ENCODE measurements around the gene MAP1LC3A. TPM values are rescaled to one million over a fixed set of nuclear protein-coding genes. Genes with fewer than 3 reads are reported as not detected.
A peak's percentile ranks its signal among the peaks of the same experiment; 100 is the strongest.

Gene MAP1LC3A
- total RNA-seq, 1 donor from 2014 or later, result 45.8 TPM

GRCh38 chr20:34549929-34550305 lies 8.6 kb upstream of the MAP1LC3A start:
- no peak for DNase-seq

DNA sequence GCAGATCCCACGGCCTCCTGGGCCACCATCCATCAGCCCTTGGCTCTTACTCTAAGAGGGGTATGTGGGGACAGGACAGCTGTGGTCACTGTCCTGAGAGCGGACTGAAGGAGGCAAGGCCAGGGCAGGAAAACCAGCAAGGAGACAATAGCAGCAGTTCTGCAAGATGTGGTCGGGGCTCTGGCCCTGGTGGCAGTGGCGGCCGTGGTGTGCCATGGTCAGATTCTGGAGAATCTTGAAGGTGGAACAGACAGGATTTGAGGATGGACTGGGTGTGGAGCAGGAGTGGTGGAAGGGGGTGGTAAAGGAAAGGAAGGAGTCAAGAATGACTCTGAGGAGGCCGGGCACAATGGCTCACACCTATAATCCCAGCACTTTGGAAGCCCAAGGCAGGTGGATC lies 5.9 kb upstream of the MAP1LC3A start:
- DNase-seq, result no peak

DNA sequence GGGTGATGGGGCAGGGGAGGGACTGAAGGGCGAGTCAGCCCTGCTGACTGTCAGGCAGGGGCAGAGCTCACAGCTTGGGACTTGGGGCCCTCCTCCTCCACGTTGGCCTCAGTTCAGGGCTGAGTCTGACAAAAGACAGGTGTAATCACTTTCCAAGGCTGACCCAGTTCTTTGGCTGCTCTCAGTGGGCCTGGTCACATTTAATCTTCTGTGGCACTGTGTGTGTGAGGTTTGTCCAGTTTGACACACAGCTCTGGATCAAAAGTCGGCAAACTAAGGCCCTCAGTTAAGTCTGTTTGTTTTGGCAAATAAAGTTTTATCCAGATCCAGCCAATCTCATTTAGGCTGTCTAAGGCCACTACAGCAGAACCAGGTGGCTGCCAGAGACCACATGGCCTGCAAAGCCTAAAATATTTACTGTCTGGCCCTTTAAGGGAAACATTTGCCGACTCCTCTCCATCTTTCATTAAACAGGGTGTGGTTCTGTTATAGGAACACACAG lies 5.1 kb upstream of the MAP1LC3A start:
- no peak for DNase-seq

DNA sequence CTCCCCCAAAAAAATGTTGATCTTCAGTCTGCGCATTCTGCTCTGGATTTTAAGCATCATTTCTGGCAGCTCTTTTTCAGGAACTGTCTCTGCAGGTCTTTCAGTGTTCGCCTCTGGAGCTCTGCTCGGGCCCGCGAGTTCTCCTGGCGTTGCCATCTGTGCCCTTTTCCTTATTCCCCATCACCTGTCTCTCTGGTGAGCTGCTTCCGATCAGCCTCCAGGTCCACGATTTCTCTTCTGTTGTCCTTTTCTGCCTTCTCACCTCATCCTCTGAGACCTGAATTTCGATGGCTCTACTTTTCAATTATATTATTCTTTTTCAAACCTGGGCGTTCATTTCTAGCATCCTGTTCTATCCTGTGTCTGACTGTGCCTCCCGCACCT lies 590 bp upstream of the MAP1LC3A start:
- DNase-seq, result no peak

DNA sequence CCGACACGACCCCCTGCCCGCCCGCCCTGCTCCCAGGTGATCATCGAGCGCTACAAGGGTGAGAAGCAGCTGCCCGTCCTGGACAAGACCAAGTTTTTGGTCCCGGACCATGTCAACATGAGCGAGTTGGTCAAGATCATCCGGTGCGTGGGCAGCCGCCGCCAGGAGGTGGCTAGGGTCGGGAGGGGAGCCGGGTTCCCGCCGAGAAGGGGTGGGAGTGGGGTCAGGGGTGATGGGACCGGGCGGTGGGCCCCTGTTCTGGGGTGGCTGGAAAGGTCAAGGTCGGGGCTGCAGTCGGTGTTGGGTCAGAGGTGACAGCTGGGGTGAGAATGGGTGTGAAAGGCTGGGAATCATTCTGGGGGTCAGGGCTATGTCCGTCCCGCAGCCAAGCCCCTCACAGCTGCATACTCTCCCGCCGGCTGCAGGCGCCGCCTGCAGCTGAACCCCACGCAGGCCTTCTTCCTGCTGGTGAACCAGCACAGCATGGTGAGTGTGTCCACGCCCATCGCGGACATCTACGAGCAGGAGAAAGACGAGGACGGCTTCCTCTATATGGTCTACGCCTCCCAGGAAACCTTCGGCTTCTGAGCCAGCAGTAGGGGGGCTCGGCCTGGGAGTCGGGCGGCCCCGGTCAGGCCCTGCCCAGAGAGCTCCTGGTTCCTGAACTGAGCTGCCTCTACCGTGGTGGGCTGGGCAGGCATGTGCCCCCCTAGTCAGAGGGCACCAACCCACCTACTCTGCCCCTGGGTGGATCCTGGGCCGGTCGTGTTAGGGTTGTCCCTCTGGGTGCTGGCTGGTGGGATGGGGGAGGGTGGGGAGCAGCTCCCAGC lies 1.0 kb downstream of the MAP1LC3A start:
- DNase-seq, result peak; percentile 31

- no peak for DNase-seq
Measured at GRCh38 chr20:34560141-34560523, 1.6 kb downstream of the MAP1LC3A start.

- DNase-seq, result no peak
Measured at GRCh38 chr20:34560614-34561013, 2.1 kb downstream of the MAP1LC3A start.

DNA sequence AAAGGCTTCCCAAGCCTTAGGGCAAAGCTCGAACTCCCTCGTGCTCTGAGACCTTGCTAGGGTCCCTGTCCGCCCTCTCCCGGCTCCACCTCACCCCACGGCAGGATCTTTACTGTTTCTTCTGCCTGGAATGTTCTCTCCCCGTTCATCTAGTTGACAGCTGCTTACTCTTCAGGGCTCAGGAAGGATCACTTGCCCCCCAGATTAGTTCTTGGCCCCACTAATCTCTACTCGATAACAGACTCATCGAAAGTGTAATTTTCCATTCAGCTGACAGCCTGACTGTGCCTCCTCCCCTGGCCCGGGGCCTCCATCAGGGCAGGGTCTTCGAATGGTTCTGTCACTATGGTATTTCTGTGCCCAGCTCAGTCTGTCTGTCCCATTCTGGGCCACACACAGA lies 3.1 kb downstream of the MAP1LC3A start:
- no peak for DNase-seq

- peak; percentile 73 for DNase-seq
Measured at GRCh38 chr20:34562641-34563040, 4.1 kb downstream of the MAP1LC3A start.

DNA sequence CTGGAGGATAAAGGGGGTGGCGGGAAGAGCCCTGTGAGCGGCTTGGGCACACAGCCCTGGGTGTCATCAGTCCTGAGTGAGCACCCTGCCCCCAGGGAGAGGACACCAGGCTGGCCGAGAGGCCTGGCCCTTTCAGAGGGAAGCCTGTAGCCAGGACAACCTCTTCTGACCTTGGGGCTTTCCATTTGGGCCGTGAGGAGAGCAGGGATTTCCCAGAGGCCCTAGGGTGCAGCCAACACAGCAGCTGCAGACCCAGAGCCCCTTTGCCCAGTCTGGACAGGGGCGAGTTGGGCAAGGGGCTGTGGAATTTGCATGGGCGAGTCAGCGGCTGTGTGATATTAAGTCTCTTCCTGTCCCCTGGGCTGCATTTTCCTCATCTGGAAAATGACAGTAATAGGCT lies 6.3 kb downstream of the MAP1LC3A start:
- no peak for DNase-seq

- no peak for DNase-seq
Measured at GRCh38 chr20:34566978-34567891, 8.7 kb downstream of the MAP1LC3A start.

- DNase-seq, result no peak
Measured at GRCh38 chr20:34567892-34568865, 9.7 kb downstream of the MAP1LC3A start.

GRCh38 chr20:34569598-34569997 lies 11.1 kb downstream of the MAP1LC3A start:
- DNase-seq, result no peak

DNA sequence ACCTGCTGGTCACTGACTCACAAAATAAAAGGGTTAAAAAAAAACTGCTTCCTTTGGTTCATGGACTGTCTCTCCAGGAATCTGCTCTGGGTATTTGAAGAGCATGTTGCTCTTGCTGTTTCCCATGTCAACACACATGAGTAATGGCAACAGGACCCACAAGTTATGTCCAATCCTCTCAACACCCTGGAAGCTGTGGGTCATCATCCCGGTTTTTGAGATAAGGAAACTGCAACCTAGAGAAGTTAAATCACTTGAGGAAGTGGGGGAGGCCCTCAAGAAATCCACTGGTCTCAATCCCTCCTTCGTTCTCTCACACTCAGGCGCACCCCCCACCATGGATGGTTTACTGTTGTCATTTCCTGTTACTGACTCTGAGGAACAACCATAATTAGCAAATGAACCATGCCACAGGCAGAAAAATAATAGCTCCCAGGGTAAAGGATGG lies 12.4 kb downstream of the MAP1LC3A start:
- DNase-seq, result peak; percentile 78

DNA sequence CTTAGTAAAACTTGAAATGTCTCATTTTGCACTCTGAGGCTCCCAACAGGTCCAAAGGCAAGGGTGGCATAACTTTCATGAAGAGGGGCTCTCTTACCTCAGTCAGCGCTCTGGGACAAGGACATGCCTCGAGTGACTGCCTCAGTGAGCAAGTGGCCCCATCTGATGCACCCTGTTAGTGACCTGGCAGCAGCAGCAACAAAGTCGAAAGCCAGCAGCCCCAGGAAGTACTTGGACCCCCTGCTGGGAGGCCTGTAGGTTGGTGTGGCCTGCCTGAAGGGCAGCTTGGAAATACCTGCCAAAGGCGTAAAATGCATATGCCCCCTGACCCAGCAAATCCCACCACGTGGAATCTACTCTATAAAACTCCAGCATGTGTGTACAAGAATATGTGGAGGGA lies 13.2 kb downstream of the MAP1LC3A start:
- DNase-seq, result no peak

DNA sequence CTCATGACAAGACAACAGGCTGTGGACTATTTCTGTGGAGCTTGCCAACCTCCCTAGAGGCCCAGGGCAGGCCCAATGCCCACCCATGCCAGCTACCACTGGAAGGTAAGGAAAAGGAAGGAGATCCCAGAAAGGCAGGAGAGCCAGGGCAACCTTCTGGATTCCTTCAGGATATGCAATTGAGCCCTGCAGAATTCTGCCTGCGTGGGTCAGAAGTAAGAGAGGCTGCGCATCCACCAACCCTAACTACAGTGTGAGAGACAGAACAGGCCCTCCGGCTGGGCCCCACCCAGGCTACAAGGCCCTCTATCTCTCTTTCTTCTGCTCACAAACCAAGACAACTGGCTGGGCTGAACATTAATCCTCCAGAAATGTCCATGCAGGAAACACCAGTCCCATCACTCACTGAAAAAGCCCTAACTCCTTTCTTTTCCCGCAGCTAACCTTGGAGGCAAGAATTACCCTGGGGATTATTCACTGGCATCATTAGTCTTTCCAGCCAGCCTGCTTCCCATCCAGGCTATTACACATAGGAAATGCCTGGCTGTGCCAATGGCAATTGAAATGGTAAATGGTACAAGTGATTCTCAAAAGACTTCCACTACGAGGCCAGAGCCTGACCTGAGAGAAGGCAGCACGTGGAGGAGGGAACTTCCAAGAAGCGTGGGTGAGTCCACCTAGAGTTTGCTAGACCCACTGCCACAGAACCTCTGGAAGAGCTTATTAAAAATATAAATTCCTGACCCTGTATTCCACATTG lies 15.2 kb downstream of the MAP1LC3A start:
- peak; percentile 41 for DNase-seq

- no peak for DNase-seq
Measured at GRCh38 chr20:34574426-34574825, 15.9 kb downstream of the MAP1LC3A start.

DNA sequence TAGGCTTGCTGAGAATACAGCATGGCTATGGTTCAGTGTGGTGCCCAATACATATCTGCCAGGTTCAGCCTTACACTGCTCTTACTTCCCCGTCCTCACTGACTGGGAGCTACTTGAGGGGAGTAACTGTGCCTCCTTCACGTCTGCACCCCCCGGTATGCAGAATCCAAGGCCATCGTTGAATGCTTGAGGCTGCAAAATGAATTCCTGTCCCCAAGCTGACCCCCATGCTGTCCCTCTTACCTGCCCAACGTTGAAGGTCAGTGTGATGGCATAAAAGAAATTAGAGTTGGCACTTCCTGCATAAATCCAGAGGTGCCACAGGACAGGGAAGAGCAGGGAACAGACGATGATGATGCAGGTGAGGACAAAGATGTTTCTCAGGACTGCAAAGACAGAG lies 16.3 kb downstream of the MAP1LC3A start:
- no peak for DNase-seq

DNA sequence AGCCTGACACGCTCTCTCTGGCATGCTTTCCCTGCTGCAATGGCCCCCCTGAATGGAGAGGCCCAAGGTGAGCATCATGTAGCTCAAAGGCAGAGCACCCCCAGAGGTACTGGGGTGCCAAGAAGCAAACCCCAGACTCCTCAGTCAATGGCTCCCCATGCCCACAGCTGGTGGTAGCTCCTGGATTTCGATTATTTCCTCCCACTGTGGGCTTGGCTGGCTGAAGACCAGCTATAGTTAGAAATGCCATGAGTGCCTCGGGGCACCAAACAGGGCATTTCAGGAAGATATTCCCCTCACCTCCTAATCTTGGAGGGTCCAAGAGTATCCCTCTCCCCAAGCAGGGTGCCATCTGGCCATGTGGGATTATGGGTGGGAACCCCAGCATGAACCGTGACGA lies 16.8 kb downstream of the MAP1LC3A start:
- DNase-seq, result no peak

DNA sequence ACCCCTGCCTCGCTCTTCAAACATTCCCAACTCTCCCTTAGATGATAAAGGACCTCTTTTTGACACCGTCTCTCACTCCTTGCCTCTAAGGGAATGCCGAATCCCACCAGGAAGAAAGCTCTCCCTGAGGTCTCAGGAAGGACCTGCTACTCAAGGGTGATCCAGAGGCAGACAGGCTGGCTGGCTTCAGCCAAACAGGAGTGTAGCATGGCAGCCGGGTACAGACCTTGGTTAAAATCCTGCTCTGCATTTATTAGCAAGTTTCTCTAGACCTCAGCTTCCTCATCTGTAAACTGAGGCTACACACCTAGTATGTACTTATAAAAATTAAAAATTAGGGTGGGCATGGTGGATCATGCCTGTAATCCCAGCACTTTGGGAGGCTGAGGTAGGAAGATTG lies 17.2 kb downstream of the MAP1LC3A start:
- DNase-seq, result no peak

DNA sequence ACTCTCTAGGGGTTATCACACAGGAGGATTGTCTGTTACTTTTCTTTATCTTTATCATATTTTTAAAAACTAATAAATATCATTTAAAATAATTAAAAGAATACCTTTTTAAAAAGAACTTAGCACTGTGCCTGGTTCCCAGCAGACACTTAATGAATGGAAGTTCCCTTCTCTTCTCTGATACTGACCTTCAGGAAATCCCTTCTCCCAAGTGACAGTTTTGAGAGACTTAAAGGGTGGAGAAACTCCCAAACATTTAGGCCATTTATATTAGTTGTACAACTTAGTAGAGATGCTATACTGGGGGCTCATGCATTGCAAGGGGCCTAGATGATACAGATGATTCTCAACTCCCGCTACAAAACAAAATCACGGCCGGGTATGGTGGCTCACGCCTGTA lies 18.5 kb downstream of the MAP1LC3A start:
- no peak for DNase-seq

GRCh38 chr20:34578025-34578424 lies 19.5 kb downstream of the MAP1LC3A start:
- no peak for DNase-seq

Measured in dermis blood vessel endothelial cell (primary cell).